Measurements from ENCODE around the gene CADM2. TPM values are rescaled to one million over a fixed set of nuclear protein-coding genes. Genes with fewer than 3 reads are reported as not detected.
"Not testable (repeated sequence)": the region's sequence is repeated elsewhere in the genome, so short reads cannot be mapped to it uniquely, and the experiment has no call there.

CADM2 gene
- total and polyA plus RNA-seq, 2 donors from 2014 or later, result 0.06 to 0.25 TPM

DNA sequence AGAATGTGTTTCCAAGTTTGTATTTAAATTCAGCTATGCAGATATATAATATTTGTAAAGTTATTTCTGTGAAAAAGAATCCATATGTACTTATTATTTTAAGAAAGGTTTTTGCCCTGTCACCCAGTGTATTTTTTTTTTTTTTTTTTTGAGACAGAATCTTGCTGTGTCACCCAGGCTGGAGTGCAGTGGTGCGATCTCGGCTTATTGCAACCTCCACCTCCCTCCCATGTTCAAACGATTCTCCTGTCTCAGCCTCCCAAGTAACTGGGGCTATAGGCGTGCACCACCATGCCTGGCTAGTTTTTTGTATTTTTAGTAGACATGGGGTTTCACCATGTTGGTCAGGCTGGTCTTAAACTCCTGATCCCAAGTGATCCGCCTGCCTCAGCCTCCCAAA, 548.3 kb downstream of the CADM2 start:
- H3K4me1 ChIP-seq (ENCODE audit: control insufficient read depth in 2 of 3, insufficient read depth in 2 of 3, low read depth in 1 of 3, low read length in 3 of 3); H3K36me3 ChIP-seq (ENCODE audit: control insufficient read depth in 2 of 3, insufficient read depth in 3 of 3, low read length in 3 of 3); FAIRE-seq; DNase-seq; H3K9ac ChIP-seq (ENCODE audit: low read length in 3 of 3); H3K27ac ChIP-seq (ENCODE audit: low read depth in 2 of 2, low read length in 2 of 2); H3K9me3 ChIP-seq (ENCODE audit: control insufficient read depth in 2 of 3, insufficient read depth in 1 of 3, low read length in 3 of 3); intact Hi-C loops (cut with DNase I); H3K4me3 ChIP-seq (ENCODE audit: low read length in 3 of 3); H3K27me3 ChIP-seq (ENCODE audit: control insufficient read depth, insufficient read depth, low read length): not testable (repeated sequence)

DNA sequence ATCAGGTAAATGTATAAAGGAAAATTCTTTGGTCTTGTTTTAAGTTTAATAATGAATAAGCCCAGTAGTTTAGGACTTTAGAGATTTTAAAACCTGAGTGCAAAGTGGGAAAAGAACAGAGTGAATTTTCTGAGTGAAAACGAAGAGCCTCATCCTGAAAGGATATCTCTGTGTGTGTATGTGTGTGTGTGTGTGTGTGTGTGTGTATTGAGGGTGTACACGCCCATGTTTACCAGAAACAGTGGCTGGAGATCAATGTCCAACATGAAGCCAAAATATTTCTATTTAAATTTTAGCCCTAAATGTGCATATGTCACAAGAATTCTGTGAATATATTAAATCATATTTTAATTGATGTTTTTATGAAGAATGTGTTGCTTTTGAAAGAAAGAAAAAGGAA, 549.9 kb downstream of the CADM2 start:
- no peak overlapping the region for H3K4me3 ChIP-seq (ENCODE audit: low read length in 3 of 3)
- H3K27me3 ChIP-seq (ENCODE audit: control insufficient read depth, insufficient read depth, low read length), result no peaks in the 10 kb centered on the region
- no peak overlapping the region for H3K9ac ChIP-seq (ENCODE audit: low read length in 3 of 3)
- TF ChIP-seq, protein P1, sequence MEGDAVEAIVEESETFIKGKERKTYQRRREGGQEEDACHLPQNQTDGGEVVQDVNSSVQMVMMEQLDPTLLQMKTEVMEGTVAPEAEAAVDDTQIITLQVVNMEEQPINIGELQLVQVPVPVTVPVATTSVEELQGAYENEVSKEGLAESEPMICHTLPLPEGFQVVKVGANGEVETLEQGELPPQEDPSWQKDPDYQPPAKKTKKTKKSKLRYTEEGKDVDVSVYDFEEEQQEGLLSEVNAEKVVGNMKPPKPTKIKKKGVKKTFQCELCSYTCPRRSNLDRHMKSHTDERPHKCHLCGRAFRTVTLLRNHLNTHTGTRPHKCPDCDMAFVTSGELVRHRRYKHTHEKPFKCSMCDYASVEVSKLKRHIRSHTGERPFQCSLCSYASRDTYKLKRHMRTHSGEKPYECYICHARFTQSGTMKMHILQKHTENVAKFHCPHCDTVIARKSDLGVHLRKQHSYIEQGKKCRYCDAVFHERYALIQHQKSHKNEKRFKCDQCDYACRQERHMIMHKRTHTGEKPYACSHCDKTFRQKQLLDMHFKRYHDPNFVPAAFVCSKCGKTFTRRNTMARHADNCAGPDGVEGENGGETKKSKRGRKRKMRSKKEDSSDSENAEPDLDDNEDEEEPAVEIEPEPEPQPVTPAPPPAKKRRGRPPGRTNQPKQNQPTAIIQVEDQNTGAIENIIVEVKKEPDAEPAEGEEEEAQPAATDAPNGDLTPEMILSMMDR (IDR thresholded peaks at IDR 0.05; ENCODE audit: borderline replicate concordance, extremely low read depth, insufficient read depth), result no peak
- intact Hi-C loops (cut with DNase I), result no loop called here
- DNase-seq, result no peak
- no peak overlapping the region for H3K27ac ChIP-seq (ENCODE audit: low read depth in 2 of 2, low read length in 2 of 2)
- H3K36me3 ChIP-seq (ENCODE audit: control insufficient read depth in 2 of 3, insufficient read depth in 3 of 3, low read length in 3 of 3), result no peaks in the 10 kb centered on the region
- H3K4me1 ChIP-seq (ENCODE audit: control insufficient read depth in 2 of 3, insufficient read depth in 2 of 3, low read depth in 1 of 3, low read length in 3 of 3), result no peaks in the 10 kb centered on the region
- H3K9me3 ChIP-seq (ENCODE audit: control insufficient read depth in 2 of 3, insufficient read depth in 1 of 3, low read length in 3 of 3), result no peaks in the 10 kb centered on the region
- no peak for FAIRE-seq

DNA sequence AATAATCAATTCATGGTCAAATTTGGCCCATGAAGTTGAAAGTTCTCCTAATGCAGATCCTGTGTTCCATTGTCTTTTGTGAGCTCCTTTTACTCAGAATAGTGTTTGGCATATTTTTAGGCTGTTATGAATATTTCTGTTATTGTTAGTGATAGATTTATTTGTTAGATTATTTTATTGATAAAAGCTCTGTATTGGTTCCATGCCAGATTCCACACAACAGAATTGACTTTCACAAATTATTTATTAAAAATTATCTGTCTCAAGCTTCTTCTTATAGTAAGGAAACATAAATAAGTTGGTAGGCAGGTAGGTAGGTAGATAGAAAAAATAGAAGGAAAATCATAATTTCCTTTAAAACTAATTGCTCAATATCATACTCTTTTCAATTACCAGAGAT, 557.4 kb downstream of the CADM2 start:
- no peak for FAIRE-seq
- intact Hi-C loops (cut with DNase I), result no loop called here
- no peaks in the 10 kb centered on the region for H3K9me3 ChIP-seq (ENCODE audit: control insufficient read depth in 2 of 3, insufficient read depth in 1 of 3, low read length in 3 of 3)

DNA sequence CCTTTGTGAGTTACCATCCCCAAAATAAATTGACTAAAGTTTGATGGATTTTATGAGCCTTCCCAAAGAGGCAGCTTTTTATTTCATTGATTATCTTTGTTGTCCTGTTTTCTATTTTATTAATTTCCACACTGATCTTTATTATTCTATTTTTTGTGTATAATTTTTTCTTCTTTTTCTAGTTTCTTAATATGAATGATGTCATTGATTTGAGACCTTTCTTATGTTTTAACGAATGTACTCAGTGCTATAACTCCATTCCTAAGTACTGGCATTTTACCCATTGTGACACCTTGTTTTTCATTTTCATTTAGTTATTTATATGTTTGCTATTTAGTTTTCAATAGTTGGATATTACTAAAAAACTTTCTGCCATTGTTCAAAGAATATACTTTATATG, 565.3 kb downstream of the CADM2 start:
- TF ChIP-seq, protein P1 (IDR thresholded peaks at IDR 0.05; ENCODE audit: borderline replicate concordance, extremely low read depth, insufficient read depth), result no peak
- DNase-seq (no peak), FAIRE-seq (no peak)
- H3K4me3 ChIP-seq (ENCODE audit: low read length in 3 of 3), result no peak overlapping the region
- H3K36me3 ChIP-seq (ENCODE audit: control insufficient read depth in 2 of 3, insufficient read depth in 3 of 3, low read length in 3 of 3), result no peaks in the 10 kb centered on the region
- H3K27ac ChIP-seq (ENCODE audit: low read depth in 2 of 2, low read length in 2 of 2), result no peak overlapping the region
- no peaks in the 10 kb centered on the region for H3K4me1 ChIP-seq (ENCODE audit: control insufficient read depth in 2 of 3, insufficient read depth in 2 of 3, low read depth in 1 of 3, low read length in 3 of 3)
- intact Hi-C loops (cut with DNase I), result no loop called here
- no peak overlapping the region for H3K9ac ChIP-seq (ENCODE audit: low read length in 3 of 3)
- no peaks in the 10 kb centered on the region for H3K27me3 ChIP-seq (ENCODE audit: control insufficient read depth, insufficient read depth, low read length)
- no peaks in the 10 kb centered on the region for H3K9me3 ChIP-seq (ENCODE audit: control insufficient read depth in 2 of 3, insufficient read depth in 1 of 3, low read length in 3 of 3)

More for the DNA sequence above, 557.4 kb downstream of the CADM2 start:
- Histone ChIP-seq H3K4me3 (ENCODE audit: low read length in 3 of 3) (no peak overlapping the region), H3K27ac (ENCODE audit: low read depth in 2 of 2, low read length in 2 of 2) (no peak overlapping the region), H3K9ac (ENCODE audit: low read length in 3 of 3) (no peak overlapping the region), H3K4me1 (ENCODE audit: control insufficient read depth in 2 of 3, insufficient read depth in 2 of 3, low read depth in 1 of 3, low read length in 3 of 3) (no peaks in the 10 kb centered on the region), H3K27me3 (ENCODE audit: control insufficient read depth, insufficient read depth, low read length) (no peaks in the 10 kb centered on the region), H3K36me3 (ENCODE audit: control insufficient read depth in 2 of 3, insufficient read depth in 3 of 3, low read length in 3 of 3) (no peaks in the 10 kb centered on the region)
- no peak for DNase-seq
- TF ChIP-seq, protein P1 (IDR thresholded peaks at IDR 0.05; ENCODE audit: borderline replicate concordance, extremely low read depth, insufficient read depth), result no peak

All from kidney (tissue), 14 donors.